HG02571 (cell line): ENCODE data around the gene LRRC72.
"Not testable (repeated sequence)": the region's sequence is repeated elsewhere in the genome, so short reads cannot be mapped to it uniquely, and the experiment has no call there.

Experiments used
- ATAC-seq: cut with Tn5 transposase; IDR thresholded peaks from one replicate; pipeline ENCODE4 v1.9.1; 2021; ENCODE audit warnings: mild to moderate bottlenecking, moderate library complexity; ENCODE audit not compliant: unreplicated experiment

LRRC72 gene

DNA sequence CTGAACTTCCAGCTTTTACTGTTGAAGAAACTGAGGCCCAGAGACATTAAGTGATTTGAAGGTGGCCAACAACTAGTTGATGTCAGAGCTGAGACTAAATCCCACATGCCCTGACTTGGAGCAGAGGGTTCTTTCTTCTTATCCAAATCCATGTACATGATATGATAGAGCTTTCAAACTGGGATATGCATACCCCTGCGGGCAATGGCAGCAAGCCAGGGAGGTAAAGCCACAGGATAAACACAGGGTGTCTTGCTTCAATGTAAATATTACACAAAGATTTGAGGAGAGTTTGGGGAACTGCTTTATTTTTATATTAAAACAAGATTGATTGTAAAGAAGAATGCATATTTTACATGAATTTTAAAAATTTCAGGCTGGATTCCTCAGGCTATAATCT lies 2.3 kb upstream of the LRRC72 start:
- no peak for ATAC-seq

DNA sequence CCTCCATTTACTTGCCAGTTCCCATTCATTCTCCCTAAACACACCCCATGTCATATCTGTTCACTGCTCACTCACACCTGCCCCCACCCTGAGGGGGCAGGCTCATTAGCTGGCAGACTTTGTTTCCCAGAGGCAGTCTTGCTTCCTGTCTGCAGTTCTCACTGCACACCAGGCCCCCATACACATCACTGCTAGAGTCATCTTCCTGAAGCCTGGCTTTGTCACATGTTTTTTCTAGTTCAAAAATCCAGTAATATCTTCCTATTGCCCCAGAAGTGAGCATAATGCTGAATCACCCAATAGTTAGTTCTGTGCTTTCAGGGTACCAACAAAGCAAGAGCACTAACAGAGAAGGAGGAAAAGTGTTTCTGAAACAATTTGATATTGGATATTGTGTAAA lies 1.9 kb downstream of the LRRC72 start:
- ATAC-seq: no peak

DNA sequence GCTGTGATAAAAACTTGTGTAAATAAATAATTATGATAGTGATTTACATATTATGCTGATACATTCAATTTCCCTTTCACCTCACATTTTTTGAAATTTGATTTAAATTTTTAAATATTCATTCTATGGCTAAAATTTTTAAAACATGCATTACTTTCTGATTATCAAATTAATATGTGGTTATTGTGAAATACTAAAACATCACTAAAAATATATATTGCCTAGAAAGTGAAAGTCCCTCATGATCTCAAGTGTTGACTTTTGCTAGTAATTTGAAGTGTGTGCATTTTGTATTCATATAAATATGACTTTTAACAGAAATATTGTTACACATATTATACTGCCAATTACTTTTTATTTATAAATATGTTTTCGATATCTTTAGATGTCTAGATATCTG lies 3.1 kb downstream of the LRRC72 start:
- ATAC-seq: no peak

DNA sequence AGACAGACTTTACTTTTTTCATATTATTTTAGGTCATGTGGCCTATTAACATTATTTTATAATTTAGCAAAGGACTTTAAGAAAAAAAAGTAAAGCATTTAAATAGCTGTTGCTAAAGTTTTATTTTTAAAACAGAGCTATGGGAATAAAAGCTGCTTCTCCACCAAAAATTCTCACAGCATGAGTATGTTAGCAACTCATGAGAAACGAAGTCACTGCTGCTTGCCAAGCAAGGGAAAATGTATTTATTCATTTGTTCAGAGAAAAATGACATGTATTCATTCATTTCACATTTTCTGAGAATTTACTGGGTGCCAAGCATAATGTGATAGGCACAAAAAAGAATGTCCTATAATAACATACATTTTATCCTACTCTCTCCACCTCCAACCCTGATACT lies 5.1 kb downstream of the LRRC72 start:
- ATAC-seq: no peak

DNA sequence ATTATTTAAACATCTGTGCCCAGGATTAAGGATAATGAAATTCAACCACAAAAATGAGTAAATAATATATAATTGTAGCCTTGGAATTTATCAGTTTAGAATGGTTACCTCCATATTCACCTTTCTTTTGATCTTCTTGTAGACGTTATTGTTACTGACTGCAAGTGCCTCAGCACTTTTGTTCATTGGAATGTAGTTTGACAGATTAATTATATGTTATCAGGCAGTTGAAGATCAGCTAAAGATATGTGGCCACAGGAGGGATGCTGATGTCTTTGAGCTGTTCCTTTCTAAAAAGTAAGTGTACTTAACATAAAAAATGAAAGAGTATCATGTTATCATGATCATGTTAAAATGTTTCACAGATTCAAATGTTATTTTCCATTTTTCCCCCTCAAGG lies 5.6 kb downstream of the LRRC72 start:
- ATAC-seq: no peak

DNA sequence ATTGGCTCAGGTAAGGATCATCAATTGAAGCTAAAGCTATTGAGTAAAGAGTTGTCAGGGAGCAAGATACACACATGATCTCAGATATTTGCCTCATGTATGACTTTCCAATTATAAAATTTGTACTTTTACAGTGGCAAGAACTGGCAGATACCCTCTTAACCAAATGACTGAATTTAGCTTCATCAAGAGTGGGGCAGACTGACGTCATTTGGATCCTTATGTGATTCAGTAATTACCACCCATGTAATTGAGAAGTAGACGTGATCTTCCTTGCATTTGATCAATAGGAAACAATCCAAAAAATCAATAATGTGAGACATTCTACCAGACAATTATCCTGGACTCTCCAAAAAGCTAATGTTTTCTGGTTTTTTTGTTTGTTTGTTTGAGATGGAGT lies 8.9 kb downstream of the LRRC72 start:
- no peak for ATAC-seq

DNA sequence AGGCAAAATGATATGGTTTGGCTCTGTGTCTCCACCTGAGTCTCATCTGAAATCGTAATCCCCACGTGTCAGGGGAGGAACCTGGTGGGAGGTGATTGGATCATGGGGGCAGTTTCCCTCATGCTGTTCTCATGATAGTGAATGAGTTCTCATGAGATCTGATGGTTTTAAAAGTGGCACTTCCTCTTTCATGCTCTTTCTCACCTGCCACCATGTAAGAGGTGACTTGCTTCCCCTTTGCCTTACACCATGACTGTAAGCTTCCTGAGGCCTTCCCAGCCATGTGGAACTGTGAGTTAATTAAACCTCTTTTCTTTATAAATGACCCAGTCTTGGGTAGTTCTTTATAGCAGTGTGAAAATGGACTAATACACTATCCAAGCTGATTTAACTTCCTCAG lies 13.9 kb downstream of the LRRC72 start:
- not testable (repeated sequence) for ATAC-seq

DNA sequence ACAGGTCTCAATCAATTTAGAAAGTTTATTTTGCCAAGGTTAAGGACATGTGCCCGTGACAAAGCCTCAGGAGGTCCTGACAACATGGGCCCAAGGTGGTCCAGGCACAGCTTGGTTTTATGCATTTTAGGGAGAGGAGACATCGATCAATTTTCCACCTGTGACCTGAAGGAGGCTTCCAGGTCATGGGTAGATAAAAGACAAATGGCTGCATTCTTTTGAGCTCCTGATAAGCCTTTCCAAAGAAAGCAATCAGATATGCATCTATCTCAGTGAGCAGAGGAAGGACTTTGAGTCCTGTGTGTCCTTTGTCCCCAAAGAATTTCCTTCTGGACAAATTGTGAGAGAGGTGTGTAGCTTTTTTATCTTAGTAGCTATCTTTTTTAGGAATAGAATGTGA lies 15.8 kb downstream of the LRRC72 start:
- ATAC-seq: no peak

DNA sequence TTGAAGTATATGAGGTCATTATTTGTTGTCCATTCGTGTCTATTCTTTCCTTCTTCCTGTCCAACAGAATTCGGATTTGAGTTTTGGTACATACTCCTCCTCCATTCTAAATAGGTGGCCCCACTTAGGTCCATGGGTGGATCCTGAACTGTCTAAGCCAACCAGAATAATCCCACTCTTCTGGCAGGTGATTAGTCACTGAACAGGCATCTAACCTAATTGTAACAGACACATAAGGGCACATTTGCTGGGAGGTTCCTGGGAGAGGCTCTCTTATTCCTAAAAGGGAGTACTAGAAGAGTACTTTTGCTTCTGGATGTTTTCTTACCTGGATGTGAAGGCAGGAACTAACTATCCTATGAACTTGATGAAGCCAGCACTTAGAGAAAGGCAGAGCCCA lies 16.8 kb downstream of the LRRC72 start:
- no peak for ATAC-seq

DNA sequence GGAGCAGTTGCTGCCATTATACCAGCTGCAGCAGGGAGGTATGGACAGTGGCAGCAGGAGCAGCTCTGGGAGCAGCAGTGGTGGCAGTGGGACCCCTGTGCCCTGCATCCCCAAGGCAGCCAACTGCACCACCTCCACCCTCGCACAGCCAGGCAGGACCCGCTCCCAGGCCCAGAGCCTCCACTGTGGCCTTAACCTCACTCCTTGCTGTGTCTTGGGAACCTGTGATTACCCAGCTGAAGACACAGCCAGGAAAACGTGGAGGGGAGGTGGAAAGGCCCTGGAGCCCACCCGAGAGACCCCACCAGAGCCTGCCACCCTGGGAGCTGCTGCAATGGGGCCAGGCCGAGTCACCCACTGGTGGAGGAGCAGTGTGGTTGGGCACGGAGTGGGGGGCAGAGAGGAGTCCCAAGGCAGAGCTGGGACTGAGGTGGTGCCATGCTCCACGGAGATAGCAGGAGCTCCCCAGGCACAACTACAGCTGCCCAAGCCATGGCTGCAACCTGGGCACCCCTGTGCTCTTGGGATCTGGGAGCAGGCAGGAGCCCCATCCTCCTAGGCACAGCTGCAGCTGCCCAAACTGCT lies 20.4 kb downstream of the LRRC72 start:
- no peak for ATAC-seq

DNA sequence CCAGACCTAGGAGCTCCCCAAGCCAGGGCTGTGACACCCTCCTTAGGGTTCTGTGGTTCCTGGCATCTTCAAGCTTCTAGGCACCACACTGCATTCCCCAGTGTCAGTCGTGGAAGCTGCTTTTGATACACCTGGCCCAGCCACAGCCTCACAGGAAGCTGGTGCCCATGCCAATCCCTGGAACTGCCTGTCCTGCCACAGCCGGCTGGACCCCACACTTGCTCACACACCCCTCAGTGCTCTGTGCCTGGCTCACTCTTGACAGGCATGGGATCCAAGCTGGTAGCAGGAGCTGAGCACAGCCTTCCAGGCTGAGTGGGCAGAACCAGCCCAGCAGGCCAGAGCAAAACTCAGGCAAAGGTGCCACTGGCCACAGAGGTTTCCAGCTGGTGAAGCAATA lies 21.8 kb downstream of the LRRC72 start:
- ATAC-seq: no peak

DNA sequence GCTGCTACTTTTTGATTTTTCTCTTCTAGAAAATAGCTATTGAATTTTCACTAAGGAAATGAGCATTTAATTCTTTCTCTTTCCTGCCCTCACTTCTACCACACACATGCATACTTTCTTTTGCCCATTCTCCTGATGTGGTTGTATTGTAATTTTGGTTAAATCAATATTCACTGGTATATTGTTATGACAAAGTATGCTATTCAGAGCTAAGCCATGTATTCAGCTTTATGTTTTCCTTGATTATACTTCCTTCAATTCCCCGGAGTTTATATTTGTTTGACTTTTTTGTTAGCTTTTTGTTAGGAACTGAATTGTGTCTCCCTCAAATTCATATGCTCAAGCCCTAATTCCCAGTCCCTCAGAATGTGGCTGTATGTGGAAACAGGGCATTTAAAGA lies 24.0 kb downstream of the LRRC72 start:
- ATAC-seq: no peak

DNA sequence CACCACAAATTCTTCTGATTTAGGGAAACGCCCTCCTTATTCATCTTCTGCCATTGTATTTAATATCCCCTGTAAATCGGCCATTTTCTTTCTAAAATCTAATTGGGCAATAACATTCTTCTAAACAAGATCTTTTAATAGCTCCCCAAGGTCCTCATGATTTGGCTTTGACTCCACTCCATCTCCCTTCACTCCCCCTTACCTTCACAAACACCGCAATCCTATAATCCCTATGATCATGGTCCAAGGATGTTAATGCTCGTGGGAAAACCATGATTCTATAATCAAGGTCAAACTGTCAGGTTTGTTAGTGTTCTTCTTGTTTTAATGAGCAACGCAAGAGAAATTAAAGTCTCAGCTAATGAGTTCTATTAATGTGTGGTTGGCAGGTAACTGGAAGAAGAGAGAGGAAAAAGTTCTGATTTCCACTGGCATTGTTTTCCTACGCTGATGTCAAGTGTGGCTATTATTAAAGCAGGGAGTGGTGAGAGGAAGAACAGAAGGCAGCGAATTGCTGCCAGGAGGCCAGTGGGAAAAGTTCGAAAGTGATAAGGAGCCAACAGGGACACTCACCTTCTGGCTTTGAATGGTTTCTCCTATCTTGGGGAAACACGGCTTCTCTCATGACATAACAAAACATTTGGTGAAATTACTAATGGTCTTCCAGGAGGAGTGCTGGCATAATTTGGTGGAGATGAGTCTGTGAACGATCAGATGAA lies 28.1 kb downstream of the LRRC72 start:
- ATAC-seq: no peak

DNA sequence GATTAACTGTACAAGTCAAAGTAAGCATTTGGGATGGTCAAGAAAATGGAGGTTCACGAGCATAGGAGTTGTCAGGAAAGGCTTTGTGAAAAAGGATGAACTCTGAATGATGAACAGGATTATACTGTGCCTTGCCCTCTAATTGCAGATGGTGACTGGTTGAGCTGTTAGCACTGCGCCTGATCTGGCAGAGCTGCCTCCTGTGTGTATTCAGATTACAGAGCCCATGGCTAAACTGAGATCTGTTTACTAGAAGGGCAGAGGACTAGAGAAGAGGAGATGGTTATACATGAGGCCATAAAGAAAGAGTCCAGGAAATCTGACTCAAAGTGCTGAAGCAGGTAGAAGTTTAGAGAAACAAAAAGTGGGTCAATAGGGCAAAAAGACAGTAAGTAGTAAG lies 29.7 kb downstream of the LRRC72 start:
- ATAC-seq: no peak

DNA sequence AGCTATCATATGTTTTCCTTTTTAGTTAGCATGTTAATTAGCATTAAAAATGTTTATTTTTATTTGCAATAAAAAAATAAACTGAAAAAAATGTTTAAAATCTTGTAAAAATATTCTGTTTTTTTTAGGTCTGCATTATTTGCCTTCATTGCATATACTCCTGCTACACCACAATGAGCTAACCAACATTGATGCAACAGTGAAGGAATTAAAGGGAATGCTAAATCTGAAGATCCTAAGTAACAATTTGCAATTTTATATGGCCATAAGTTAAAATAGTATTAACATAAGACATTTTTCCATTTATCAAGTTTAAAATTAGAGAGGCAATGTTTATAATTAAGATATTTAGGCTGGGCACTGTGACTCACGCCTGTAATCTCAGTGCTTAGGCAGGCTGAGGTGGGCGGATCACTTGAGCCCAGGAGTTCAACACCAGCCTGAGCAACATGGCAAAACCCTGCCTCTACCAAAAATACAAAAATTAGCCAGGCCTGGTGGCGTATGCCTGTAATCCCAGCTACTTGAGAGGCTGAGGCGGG lies 32.2 kb downstream of the LRRC72 start:
- ATAC-seq: no peak

DNA sequence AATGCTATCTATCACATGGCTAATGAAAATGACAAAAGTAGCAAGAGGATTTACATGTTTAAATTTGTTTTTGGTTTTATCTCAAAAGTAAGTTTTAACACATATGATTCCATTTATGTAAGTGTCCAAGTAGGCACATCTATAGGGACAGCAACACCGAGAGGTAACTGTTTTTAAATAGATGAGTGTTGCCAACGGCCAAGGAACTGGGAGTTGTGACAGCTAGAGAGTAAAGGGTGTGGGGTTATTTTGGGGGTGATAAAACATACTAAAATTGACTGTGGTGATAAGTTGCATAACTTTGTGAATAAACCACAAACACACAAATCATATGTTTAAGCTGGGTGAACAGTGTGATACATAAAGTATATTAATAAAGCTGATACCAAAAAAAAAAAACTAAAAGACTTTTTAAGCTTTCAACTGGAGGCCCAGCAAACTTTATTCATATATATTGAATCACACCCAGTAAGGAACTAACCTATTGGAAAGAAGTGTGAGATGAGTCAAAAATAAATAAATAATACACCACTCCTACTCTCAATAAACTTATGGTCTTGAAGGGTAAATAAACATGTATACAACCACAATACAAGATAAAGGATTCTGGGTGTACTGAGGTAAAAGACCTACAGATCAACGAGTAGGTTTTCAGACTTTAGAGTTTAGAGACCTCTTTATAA lies 33.0 kb downstream of the LRRC72 start:
- no peak for ATAC-seq

DNA sequence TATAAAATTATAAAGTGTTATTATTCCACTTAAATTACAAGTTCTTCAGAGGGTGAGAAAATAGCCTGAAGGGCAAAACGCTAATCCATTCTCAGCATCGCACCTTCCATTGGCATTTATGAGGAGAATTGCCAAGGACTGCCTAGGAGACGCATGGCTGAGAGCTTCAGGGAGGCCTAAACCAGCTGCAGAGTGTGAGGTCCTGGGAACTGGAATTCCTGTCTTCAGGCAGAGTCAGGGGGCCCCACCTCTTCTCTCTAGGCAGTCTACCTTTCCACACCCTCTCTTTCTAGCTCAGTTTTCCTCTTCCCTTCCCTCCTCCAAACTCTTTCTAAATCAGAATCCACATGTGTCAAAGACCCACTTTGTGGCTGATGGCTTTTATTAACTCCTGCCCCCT lies 35.3 kb downstream of the LRRC72 start:
- no peak for ATAC-seq

DNA sequence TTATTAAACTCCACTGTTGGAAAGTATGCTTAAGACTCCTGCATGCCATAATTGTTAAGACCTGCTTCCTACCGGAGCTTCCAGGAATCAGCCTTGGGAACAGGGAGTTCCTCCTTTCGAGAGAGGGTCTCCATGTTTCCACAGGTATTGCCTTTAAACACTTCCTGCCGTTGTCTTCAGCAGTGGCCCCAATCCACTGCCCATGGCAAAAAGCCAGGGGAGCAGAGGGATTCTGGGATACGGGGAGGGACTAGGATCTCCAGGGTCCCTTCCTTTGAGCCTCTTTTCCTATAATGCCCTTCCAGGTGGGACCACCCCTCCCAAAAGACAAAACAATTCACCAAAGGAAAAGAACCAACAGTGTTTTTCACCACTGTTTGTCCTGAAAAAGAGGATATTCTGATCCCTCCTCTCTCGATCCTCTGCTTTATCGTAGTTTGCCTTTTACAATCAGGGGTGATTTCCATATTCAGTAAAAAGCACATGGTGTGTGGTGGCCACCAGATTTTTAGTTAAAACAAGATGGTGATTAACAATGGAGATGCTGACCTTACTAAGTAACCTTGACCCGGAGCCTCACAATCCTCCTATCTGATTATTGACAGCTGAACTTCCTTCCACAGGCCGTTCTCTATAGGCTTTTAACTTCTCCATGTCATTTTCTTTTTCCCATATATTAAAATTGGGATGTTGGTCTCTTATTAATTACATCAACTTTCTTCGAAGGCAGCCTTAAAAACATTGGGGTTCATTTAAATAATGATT lies 36.0 kb downstream of the LRRC72 start:
- no peak for ATAC-seq

DNA sequence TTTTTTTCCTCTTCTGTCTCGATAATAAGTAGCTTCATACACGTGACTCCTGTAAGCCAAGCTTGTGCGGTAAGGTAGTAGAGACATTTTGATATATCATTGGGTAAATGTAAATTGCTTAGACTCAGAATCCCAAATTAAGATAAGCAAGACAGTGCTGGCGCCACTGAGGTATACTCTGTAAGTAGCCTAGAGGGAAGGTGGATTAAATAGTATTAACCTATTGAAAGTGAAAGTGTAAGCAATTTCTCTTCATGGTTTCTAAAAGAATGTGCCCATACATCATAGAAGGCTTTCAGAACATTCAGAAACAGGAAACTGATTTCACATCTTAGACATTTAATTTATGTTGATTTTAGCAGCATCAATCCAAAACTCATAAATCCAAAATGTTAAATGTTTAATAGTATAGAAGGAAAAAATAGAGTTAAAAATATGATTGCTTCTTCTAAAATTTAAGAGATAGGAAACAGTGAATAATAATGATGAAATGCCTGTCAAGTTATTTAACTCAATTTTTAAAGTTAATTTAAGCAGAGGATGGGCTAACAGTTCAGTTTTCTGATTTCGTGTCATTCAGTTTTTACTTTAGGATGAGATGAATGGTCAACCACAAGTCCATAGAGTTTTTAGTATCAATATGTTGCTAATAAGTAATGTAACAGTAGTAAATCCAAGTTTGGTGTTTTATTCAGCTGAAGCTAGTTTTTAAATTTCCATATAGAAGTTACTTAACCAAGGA lies 36.8 kb downstream of the LRRC72 start:
- ATAC-seq: no peak

DNA sequence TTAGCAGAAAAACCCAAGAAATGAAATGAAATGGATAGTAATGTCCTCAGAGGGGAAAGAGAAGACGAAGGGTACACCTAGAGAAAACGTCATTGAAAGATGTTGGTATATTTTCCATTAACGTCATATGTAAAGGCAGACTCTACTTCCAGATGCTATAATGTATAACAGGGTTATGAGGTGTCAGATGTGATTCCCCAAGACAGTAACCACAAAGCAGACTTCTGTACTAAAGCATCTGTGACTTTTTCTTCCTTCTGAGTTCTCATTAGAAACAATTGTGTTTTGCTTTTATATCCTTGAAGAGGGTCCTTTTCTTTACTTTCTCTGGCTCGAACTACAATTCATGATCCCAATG lies 37.4 kb downstream of the LRRC72 start:
- no peak for ATAC-seq

DNA sequence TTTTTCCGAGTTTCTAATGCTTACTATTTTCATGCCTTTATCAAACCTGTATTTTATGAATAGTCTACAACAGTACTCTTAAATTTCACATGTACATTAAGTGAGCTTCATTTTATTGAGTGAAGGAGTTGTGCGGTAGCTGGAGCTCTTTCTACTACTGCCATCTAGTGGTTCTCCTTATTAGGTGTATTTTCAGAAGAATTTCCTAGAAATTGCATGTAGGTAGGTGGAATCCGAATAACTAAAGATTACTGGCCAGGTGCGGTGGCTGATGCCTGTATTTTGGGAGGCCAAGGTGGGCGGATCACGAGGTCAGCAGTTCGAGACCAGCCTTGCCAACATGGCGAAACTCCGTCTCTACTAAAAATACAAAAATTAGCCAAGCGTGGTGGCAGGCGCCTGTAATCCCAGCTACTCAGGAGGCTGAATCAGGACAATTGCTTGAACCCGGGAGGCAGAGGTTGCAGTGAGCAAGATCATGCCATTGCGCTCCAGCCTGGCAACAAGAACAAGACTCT lies 38.3 kb downstream of the LRRC72 start:
- peak; percentile 69 for ATAC-seq
